ENCODE data around the gene TTC4.

Gene TTC4

DNA sequence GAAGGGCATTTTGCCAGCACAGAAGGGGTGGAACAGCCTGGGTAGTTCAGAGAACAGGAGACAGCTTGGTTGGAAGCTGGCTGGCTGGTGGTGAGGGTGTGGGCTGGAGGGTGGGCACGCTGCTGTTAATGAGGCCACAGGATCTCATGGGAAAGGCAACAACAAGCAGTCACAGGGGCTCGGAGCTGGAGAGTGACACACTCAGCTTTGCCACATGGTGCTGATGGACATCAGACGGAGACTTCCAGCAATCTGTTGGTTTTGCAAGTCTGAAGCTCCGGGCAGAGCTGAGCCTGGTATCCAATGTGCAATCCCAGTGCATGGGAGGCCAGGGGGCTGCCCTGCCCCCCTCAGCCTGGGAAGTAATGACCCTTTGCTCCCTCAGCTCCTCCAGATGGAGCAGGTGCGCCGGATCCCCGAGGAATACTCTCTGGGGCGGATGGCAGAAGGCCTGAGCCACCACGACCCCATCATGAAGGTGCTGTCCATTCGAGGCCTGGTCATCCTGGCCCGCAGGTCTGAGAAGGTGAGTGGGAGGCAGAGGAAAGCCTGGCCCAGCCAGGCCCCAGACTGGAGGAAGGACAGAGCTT lies 15.6 kb upstream of the TTC4 start:
- in situ Hi-C loops (cut with MboI; ENCODE audit: low pct_unique_long_range_greater_than_20kb, low sequenced_read_pairs, unreplicated experiment), result no loop called here
- no peak for DNase-seq (ENCODE audit: low spot score)
- TF ChIP-seq CTCF (IDR thresholded peaks at IDR 0.05; ENCODE audit: extremely low read depth, insufficient read depth, missing control alignments), result no peak

DNA sequence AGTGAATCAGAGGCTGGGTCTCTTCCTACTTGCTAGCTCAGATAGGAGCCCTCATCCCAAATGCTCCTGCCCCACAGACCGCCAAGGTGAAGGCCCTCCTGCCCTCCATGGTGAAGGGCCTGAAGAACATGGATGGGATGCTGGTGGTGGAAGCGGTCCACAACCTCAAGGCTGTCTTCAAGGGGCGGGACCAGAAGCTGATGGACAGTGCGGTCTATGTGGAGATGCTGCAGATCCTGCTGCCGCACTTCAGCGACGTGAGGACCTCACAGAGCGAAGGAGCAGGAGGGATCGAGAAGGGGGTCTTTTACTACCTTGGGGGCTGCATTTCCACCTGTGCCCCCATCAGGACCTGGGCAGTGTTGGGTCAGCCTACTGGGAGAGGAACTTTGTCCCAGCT lies 14.6 kb upstream of the TTC4 start:
- TF ChIP-seq CTCF (IDR thresholded peaks at IDR 0.05; ENCODE audit: extremely low read depth, insufficient read depth, missing control alignments), result no peak
- DNase-seq (ENCODE audit: low spot score), result no peak
- in situ Hi-C loops (cut with MboI; ENCODE audit: low pct_unique_long_range_greater_than_20kb, low sequenced_read_pairs, unreplicated experiment), result no loop called here

- TF ChIP-seq CTCF (IDR thresholded peaks at IDR 0.05; ENCODE audit: extremely low read depth, insufficient read depth, missing control alignments), result no peak
- in situ Hi-C loops (cut with MboI; ENCODE audit: low pct_unique_long_range_greater_than_20kb, low sequenced_read_pairs, unreplicated experiment), result no loop called here
- no peak for DNase-seq (ENCODE audit: low spot score)
Observed at GRCh38 chr1:54701996-54702395, 13.7 kb upstream of the TTC4 start.

DNA sequence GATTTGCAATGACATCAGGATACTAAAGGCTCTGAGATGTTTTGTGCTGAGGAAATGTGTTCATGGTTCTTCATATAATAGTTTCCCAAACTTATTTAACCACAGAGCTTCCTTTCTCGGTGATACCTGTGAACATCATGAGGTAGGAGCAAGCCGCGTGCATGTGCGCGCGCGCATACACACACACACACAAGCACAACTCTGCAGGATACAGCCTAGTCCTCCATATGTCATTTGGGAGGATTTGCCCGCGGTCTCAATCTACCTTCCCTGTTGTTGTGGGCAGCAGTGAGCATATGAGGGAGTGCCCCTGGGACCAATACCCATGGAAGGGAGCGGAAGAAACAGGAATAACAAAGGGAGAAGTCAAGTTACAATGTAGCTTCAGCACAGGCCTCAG lies 12.2 kb upstream of the TTC4 start:
- in situ Hi-C loops (cut with MboI; ENCODE audit: low pct_unique_long_range_greater_than_20kb, low sequenced_read_pairs, unreplicated experiment), result no loop called here

GRCh38 chr1:54705153-54705552 lies 10.5 kb upstream of the TTC4 start:
- no peak for DNase-seq (ENCODE audit: low spot score)
- in situ Hi-C loops (cut with MboI; ENCODE audit: low pct_unique_long_range_greater_than_20kb, low sequenced_read_pairs, unreplicated experiment), result no loop called here
- no peak for TF ChIP-seq CTCF (IDR thresholded peaks at IDR 0.05; ENCODE audit: extremely low read depth, insufficient read depth, missing control alignments)

More for the DNA sequence above, 12.2 kb upstream of the TTC4 start:
- DNase-seq (ENCODE audit: low spot score), result no peak
- no peak for TF ChIP-seq CTCF (IDR thresholded peaks at IDR 0.05; ENCODE audit: extremely low read depth, insufficient read depth, missing control alignments)

DNA sequence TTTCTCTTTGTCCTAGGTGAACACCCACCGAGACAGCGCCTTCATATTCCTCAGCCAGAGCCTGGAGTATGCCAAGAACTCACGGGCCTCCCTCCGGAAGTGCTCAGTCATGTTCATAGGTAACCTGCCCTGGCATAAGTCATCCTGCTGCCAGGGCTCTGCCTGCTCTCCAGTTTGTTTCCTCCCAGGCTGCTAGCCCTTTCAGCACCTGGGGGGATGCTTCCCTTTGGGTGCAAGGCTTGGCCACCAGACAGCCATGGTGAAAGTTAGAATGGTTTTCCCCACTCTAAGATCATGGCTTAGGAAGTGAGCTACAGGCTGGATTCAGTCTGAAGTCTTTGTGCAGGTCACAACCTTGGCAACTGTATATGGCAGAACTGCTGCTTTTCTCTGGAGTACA lies 9.2 kb upstream of the TTC4 start:
- no peak for TF ChIP-seq CTCF (IDR thresholded peaks at IDR 0.05; ENCODE audit: extremely low read depth, insufficient read depth, missing control alignments)
- in situ Hi-C loops (cut with MboI; ENCODE audit: low pct_unique_long_range_greater_than_20kb, low sequenced_read_pairs, unreplicated experiment), result no loop called here
- DNase-seq (ENCODE audit: low spot score), result no peak

- no peak for DNase-seq (ENCODE audit: low spot score)
- no peak for TF ChIP-seq CTCF (IDR thresholded peaks at IDR 0.05; ENCODE audit: extremely low read depth, insufficient read depth, missing control alignments)
- in situ Hi-C loops (cut with MboI; ENCODE audit: low pct_unique_long_range_greater_than_20kb, low sequenced_read_pairs, unreplicated experiment), result no loop called here
Observed at GRCh38 chr1:54708385-54708784, 7.3 kb upstream of the TTC4 start.

All from GM13977 (cell line).